ENCODE data around the gene HOMER2. TPM values are rescaled to one million over a fixed set of nuclear protein-coding genes. Genes with fewer than 3 reads are reported as not detected.

The HOMER2 gene
- total RNA-seq, 1 donor from 2014 or later = 18.2 TPM

DNA sequence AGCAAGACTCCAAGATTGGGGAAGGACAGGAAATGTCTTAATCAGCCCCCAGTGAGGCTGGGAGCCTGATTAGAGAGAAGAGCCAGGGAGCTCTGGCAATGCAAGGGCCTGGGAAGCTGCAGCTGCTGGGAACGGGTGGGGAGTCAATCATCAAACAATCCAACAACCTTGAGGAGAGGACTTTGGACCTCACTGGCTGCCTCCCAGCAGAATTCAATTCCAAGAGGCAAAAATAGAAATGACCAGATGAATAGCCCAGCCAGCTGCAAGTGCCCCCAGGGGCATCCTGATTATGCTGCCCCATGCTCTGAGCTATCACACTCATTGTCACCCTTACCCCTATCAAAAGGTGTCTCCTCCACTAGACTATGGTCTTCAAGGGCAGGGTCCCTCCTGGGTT lies 6.1 kb upstream of the HOMER2 start:
- Histone ChIP-seq H3K36me3 (no peaks in the 10 kb centered on the region), H3K27me3 (no peaks in the 10 kb centered on the region), H3K4me3 (no peak overlapping the region), H3K27ac (no peak overlapping the region), H3K4me1 (no peaks in the 10 kb centered on the region), H3K9me3 (no peaks in the 10 kb centered on the region)
- TF ChIP-seq, protein P1, sequence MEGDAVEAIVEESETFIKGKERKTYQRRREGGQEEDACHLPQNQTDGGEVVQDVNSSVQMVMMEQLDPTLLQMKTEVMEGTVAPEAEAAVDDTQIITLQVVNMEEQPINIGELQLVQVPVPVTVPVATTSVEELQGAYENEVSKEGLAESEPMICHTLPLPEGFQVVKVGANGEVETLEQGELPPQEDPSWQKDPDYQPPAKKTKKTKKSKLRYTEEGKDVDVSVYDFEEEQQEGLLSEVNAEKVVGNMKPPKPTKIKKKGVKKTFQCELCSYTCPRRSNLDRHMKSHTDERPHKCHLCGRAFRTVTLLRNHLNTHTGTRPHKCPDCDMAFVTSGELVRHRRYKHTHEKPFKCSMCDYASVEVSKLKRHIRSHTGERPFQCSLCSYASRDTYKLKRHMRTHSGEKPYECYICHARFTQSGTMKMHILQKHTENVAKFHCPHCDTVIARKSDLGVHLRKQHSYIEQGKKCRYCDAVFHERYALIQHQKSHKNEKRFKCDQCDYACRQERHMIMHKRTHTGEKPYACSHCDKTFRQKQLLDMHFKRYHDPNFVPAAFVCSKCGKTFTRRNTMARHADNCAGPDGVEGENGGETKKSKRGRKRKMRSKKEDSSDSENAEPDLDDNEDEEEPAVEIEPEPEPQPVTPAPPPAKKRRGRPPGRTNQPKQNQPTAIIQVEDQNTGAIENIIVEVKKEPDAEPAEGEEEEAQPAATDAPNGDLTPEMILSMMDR (IDR thresholded peaks at IDR 0.05) = no peak
- TF ChIP-seq POLR2A (IDR thresholded peaks at IDR 0.05) (no peak), POLR2AphosphoS5 (IDR thresholded peaks at IDR 0.05; ENCODE audit: insufficient read depth in 1 of 2, low read depth in 1 of 2) (no peak)
- no peak for DNase-seq (ENCODE audit: extremely low spot score in 2 of 2)
- intact Hi-C loops (cut with DNase I) = no loop called here

DNA sequence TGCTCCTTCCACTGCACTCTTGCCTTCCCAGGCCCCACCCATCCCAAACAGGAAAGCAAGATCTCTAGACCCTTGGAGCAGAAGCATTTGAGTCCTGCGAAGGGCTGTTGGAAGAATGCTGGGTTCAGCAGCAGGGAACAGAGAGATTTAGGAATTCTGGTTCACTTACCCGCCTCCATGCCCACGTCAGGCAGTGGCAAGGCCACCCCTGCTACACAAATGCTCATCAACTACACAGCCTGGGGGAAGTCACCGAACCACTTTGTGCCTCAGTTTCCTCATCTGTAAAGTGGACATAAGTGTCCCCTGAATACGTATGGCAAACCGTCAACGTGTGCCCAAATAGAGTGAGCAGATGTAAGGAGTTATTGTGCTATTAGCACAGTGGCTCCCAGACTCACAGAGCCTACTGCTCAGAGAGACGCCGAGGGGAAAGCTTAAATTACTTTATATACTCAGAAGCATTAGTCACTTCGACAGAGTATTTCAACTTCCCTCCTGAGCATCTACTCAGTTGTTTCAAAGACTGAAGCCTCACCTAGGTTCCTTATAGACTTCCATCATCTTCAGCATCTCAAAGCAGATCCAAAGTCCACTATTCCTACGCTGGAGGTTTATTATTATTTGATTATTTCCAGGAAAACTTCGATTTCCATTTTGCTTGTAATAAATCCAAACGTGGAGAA lies 905 bp downstream of the HOMER2 start:
- intact Hi-C loops (cut with DNase I) = no loop called here
- Histone ChIP-seq H3K4me1 (peaks cover 14% of the 10 kb centered on the region), H3K27me3 (no peaks in the 10 kb centered on the region), H3K27ac (no peak overlapping the region), H3K9me3 (no peaks in the 10 kb centered on the region), H3K36me3 (no peaks in the 10 kb centered on the region), H3K4me3 (peak overlapping the region; percentile 47 to 51)
- no peak for DNase-seq (ENCODE audit: extremely low spot score in 2 of 2)
- TF ChIP-seq POLR2AphosphoS5 (IDR thresholded peaks at IDR 0.05; ENCODE audit: insufficient read depth in 1 of 2, low read depth in 1 of 2) = no peak
- TF ChIP-seq, protein P1 (IDR thresholded peaks at IDR 0.05) = no peak
- no peak for TF ChIP-seq POLR2A (IDR thresholded peaks at IDR 0.05)

DNA sequence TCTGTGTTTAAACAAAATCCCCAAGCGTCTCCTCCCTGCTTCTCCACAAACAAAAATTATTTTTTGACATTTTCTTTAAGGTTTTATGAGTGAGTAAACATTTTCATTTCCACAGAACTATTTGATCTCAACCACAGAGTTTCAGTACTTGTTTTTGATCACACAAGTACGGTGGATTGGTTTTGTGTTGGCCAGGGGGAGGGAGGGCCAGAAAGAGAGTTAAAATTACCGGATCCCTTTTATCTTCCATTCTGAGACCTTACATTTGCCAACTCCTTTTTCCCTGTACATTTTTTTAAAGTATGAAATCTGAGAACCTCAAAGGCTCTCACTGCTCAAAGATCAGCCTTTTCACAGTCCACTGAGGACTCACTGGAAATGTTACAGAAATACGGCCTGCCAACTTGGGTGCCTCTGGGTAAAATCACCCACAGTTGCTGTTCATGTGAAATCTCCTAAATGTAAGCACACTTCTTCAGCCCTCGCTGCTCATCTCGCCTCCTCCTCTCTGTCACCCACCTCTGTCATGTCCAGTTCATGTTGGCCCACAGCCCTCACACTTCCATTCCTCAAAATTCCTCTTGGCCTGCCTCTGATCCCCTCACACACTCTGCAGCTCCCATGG lies 1.7 kb downstream of the HOMER2 start:
- TF ChIP-seq POLR2AphosphoS5 (IDR thresholded peaks at IDR 0.05; ENCODE audit: insufficient read depth in 1 of 2, low read depth in 1 of 2) (no peak), POLR2A (IDR thresholded peaks at IDR 0.05) (no peak)
- TF ChIP-seq, protein P1 (IDR thresholded peaks at IDR 0.05) = no peak
- Histone ChIP-seq H3K4me1 (peaks cover 14% of the 10 kb centered on the region), H3K4me3 (no peak overlapping the region), H3K27ac (no peak overlapping the region), H3K27me3 (no peaks in the 10 kb centered on the region), H3K36me3 (no peaks in the 10 kb centered on the region), H3K9me3 (no peaks in the 10 kb centered on the region)
- DNase-seq (ENCODE audit: extremely low spot score in 2 of 2) = no peak
- intact Hi-C loops (cut with DNase I) = no loop called here

DNA sequence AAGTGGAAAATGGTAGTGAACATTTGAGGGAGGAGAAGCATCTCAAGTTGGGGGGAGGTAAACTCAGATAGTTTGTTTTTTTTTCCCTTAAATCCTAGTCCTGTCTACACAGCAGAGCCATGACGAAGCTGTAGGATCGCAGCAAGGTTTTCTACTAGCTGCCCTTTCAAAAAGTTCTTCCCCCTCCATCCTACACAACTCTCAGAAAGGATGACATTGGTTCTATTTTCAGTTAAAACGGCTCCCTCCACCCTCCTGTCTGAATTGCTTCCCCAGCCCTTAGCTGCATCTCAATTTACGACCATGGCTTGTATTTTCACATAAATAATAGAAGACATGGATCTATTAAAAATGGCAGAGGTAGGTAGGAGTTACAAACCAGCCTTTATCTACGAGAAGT lies 2.2 kb downstream of the HOMER2 start:
- no peak for DNase-seq (ENCODE audit: extremely low spot score in 2 of 2)
- H3K36me3 ChIP-seq = no peaks in the 10 kb centered on the region
- H3K9me3 ChIP-seq = no peaks in the 10 kb centered on the region
- no peaks in the 10 kb centered on the region for H3K27me3 ChIP-seq
- no peak overlapping the region for H3K4me3 ChIP-seq
- peaks cover 14% of the 10 kb centered on the region for H3K4me1 ChIP-seq
- TF ChIP-seq, protein P1 (IDR thresholded peaks at IDR 0.05) = no peak
- TF ChIP-seq POLR2A (IDR thresholded peaks at IDR 0.05) (no peak), POLR2AphosphoS5 (IDR thresholded peaks at IDR 0.05; ENCODE audit: insufficient read depth in 1 of 2, low read depth in 1 of 2) (no peak)
- intact Hi-C loops (cut with DNase I) = no loop called here
- H3K27ac ChIP-seq = no peak overlapping the region

DNA sequence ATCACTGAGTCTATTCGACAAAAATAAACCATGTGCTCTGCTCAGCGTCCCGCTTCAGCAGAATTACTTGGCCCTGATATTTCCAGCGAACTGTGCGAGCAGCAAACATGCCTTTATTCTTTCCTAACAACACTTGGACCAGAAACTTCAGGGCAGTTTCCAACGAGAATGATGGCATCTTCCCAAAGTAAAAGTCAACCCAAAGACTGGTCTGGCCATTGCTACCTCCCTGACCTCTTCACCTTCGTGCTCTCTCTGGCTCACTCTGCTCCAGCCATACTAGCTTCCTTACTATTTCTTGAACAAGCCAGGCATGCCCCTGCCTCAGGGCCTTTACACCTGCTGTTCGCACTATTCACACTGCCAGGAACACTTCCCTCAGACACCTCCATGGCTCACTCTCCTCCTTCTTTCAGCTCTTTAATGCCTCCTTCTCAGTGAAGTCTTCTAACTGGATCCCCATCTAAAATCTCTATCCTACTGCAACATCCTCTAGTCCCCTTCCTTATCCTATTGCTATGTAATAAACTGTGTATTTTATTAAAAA lies 6.3 kb downstream of the HOMER2 start:
- Histone ChIP-seq H3K27ac (no peak overlapping the region), H3K27me3 (no peaks in the 10 kb centered on the region), H3K4me1 (no peaks in the 10 kb centered on the region), H3K9me3 (no peaks in the 10 kb centered on the region), H3K4me3 (no peak overlapping the region), H3K36me3 (no peaks in the 10 kb centered on the region)
- intact Hi-C loops (cut with DNase I) = no loop called here
- TF ChIP-seq, protein P1 (IDR thresholded peaks at IDR 0.05) = no peak
- TF ChIP-seq POLR2A (IDR thresholded peaks at IDR 0.05) (no peak), POLR2AphosphoS5 (IDR thresholded peaks at IDR 0.05; ENCODE audit: insufficient read depth in 1 of 2, low read depth in 1 of 2) (no peak)
- DNase-seq (ENCODE audit: extremely low spot score in 2 of 2) = no peak

All from vagina (tissue), 2 donors.